Hematopoietic multipotent progenitor cell treated with erythropoietin and hydrocortisone succinate and interleukin-3 and kit ligand, for 15 days (in vitro differentiated cells): ENCODE results near the gene DVL1.
"Not testable (repeated sequence)": the region's sequence is repeated elsewhere in the genome, so short reads cannot be mapped to it uniquely, and the experiment has no call there.

ENCODE experiments used
- DNase-seq: peaks from one replicate; pipeline ENCODE4 v3.0.0-alpha.2; 2015; ENCODE audit warnings: low spot score

DVL1 gene

GRCh38 chr1:1326075-1326605, 23.1 kb downstream of the DVL1 start:
- no peak for DNase-seq

GRCh38 chr1:1325288-1326074, 23.7 kb downstream of the DVL1 start:
- DNase-seq = peak; percentile 5

- peak; percentile 95 for DNase-seq
Observed at GRCh38 chr1:1324524-1325287, 24.5 kb downstream of the DVL1 start, which contains the start of the genes CPTP and INTS11. Gene CPTP, plus strand, starts transcription at chr1:1324802. Its CDS starts 2,109 bp downstream, at chr1:1326911. Gene INTS11, minus strand, starts transcription at chr1:1324660. Its CDS starts 52 bp downstream, at chr1:1324608.

GRCh38 chr1:1324084-1324523, 25.1 kb downstream of the DVL1 start:
- no peak for DNase-seq

- no peak for DNase-seq
Observed at GRCh38 chr1:1322952-1323351, 26.3 kb downstream of the DVL1 start.

GRCh38 chr1:1322418-1322817, 26.8 kb downstream of the DVL1 start:
- no peak for DNase-seq

GRCh38 chr1:1321477-1321876, 27.7 kb downstream of the DVL1 start:
- no peak for DNase-seq

GRCh38 chr1:1320666-1321448, 28.4 kb downstream of the DVL1 start:
- no peak for DNase-seq

GRCh38 chr1:1319646-1319941, 29.6 kb downstream of the DVL1 start:
- no peak for DNase-seq

GRCh38 chr1:1318777-1319645, 30.2 kb downstream of the DVL1 start:
- DNase-seq = no peak

GRCh38 chr1:1318131-1318652, 31.0 kb downstream of the DVL1 start:
- peak; percentile 70 for DNase-seq

GRCh38 chr1:1317420-1317819, 31.8 kb downstream of the DVL1 start:
- DNase-seq = no peak

- not testable (repeated sequence) for DNase-seq
Observed at GRCh38 chr1:1316199-1316598, 33.0 kb downstream of the DVL1 start.

GRCh38 chr1:1315435-1315954, 33.7 kb downstream of the DVL1 start:
- DNase-seq = no peak

GRCh38 chr1:1314678-1315335, 34.4 kb downstream of the DVL1 start:
- no peak for DNase-seq

GRCh38 chr1:1314237-1314586, 35.0 kb downstream of the DVL1 start:
- DNase-seq = no peak

- DNase-seq = no peak
Observed at GRCh38 chr1:1313500-1314236, 35.5 kb downstream of the DVL1 start.

GRCh38 chr1:1312450-1313314, 36.5 kb downstream of the DVL1 start:
- no peak for DNase-seq
